Forelimb muscle (tissue), 1 donor: Measurements from ENCODE around the gene MYL3. TPM values are rescaled to one million over a fixed set of nuclear protein-coding genes. Genes with fewer than 3 reads are reported as not detected.
"Not testable (repeated sequence)": the region's sequence is repeated elsewhere in the genome, so short reads cannot be mapped to it uniquely, and the experiment has no call there.

Experiments
- DNase-seq: peaks from one replicate; pipeline ENCODE4 v3.0.0-alpha.2; 2013; ENCODE audit warnings: low read depth
- polyA plus RNA-seq: library from polyadenylated mRNA; unstranded; fragments of 120-200 nt; gene quantifications from one replicate; pipeline ENCODE4 v1.2.1, GENCODE V29; 2013; ENCODE audit not compliant: insufficient read length

Gene MYL3
- 312 TPM for polyA plus RNA-seq

DNA sequence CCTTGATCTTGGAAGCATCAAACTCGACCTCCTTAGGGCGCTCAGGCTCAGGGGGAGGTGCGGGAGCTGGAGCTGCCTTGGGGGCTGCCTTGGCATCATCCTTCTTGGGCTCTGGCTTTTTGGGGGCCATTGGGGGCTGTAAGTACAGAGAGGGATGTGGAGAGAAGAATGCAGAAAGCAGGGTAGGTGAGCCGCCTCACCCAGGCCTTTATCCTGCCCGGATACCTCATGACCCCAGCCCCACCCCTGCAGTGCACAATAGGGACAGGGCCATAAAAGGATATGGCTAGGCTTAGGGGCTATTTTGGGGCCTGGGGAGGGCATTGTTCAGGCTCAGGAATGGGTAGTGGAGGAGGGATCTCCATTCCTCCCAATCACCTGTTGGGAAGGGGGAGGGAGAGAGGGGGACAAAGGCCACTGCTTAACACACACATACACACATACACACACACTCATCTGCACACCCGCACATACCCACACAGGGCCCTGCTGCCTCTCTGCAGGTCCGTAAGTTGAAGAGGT, at the start of gene MYL3:
Gene MYL3 (minus strand): TSS at position 184 of the 522 bp plus-strand sequence. CDS start 54 bp downstream, at position 130.
- no peak for DNase-seq

DNA sequence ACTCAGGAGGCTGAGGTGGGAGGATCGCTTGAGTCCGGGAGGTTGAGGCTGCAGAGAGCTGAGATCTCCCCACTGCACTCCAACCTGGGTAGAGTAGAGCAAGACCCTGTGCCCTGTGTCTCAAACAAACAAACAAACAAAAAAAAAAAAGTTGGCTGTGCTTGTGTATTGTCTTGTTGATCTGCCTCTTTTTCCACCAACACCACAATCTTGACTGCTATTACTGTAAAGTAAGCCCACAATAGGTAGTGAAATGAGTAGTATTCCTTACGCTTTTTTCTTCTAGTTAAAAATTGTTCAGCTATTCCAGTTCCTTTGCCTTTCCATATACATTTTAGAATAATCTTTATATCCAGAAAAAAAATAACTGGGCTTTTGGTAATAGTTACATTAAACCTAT, 49.7 kb upstream of the MYL3 start:
- DNase-seq = no peak

DNA sequence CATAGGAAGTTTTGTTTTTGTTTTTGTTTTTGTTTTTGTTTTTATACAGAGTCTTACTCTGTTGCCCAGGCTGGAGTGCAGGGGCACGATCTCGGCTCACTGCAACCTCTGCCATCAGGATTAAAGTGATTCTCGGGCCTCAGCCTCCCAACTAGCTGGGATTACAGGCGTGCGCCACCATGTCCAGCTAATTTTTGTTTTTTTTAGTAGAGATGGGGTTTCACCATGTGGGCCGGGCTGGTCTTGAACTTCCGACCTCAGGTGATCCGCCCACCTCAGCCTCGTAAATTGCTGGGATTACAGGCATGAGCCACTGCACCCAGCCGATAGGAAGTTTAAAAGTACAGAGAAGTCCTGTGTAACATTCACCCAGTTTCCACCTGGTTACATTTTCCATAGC, 47.7 kb upstream of the MYL3 start:
- DNase-seq = not testable (repeated sequence)

DNA sequence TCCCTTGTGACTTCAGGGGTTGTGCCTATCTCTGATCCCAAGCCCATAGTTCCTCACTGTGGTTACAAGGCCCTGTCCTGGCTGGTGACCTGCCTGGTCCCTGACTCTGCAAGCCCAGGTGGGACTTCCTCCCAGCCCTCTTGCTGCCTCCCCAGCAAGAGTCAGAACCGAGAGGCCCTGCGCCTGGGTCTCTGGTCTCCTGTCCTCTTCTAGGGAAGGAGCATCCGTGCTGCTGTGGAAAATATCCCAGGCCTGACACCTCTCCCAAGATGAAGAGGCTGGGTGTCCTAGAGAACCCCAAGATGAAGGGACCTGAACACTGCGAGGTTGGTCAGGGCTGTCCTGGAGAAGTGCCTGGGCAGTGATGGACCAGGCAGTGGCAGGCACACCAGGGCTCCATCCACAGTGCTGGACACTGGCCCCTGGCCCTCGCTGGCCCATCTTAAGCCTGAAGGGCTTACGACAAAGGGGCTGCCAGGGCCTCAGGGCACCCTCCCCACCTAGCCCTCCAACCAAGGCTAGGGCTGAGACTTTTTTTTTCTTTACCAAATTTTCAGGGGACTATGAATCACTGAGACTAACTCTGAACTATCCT, 47.0 kb upstream of the MYL3 start:
- no peak for DNase-seq

DNA sequence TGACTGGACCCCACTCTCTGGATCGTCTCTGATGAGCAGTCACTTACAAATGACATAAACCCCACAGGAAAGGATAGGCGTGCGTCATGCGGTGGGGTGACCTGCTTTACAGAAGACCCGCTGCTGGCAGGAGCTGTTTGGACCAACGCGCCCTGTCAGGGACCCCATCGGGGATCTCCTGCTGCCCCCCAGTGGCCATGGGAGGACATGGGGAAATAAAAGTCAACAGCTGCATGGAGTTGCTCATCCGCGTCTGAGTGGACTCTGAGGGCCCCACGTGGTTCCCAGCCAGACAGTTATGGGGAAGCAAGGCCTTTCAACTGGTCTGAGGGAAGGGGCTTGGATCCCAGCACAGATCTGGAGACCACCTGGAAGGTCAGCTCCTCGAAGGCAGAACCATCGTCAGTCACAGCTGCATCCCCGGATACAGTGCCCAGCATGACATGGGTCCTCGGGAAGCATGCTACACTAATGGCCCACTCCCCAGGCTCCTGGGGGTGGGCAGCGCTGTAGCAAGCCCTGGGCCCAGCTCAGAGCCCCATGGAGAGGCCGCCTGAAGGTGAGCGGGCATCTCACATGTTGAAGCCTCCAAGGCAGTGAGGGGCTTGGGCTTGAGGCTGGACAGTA, 46.4 kb upstream of the MYL3 start:
- DNase-seq = no peak

DNA sequence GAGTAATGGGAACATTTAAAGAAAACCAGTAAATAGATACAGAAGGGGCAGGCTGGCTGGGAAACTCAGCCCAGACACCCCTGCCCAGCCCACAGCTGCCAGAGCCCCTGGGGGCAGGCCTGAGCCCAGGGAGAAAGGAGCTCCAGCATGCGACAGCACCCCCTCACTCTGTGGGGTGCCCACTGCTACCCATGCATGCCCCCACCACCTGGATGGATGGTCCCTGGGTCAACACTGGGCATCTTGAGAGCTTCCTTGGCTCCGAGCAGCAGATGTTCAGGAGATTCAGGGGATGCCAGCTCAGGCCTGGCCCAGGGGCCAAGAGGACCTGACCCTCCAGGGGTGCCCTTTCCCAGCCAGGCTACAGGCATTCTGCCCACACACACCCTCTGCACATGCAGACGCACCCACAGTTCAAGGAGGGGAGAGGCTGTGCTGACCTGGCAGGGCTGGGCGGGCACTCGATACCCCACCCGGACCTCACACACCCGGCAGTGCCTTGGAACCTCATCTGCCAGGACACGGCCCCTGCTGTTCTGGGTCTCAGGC, 45.8 kb upstream of the MYL3 start:
- DNase-seq = no peak

DNA sequence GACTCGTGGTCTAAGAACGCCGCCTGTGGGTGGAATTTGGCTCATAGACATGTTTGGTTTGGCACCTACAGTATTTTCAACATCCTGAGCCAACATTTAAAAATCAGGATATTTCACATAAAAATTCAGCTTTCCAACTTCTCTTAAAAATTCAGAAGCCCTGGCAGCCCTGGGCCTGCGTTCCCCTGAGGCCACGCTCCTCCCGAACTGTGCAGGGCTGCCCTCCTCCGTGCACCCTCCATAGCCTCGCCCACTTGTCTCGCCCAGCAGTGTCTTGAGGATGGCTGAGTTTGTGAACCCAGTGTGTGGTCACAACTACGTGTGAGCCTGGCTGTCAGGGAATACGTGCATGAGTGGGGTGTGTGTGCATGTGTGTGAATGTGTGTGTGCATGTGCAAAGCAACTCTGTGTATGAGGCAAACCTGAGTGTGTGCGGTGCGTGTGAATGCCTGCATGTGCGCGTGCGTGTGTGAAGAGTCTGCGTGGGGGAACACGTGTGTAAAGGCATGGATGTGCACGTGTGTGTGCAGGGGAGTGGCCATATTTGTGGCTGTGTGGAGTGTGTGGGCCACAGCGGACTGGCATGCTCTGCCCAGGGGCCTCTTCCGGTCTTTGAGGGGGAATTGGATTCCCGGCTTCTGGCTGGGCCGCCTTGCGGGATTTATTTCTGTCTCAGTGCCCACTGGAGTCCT, 45.2 kb upstream of the MYL3 start:
- DNase-seq = no peak

DNA sequence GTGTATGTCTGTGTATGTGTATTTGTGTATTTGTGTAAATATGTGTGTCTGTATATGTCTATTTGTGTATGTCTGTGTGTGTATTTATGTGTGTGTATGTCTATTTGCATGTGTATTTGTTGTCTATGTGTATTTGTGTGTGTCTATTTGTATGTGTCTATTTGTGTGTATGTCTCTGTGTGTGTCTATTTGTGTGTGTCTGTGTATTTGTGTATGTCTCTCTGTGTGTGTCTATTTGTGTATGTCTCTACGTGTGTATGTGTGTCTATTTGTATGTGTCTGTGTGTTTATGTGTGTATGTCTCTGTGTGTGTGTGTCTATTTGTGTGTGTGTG, 44.7 kb upstream of the MYL3 start:
- no peak for DNase-seq

DNA sequence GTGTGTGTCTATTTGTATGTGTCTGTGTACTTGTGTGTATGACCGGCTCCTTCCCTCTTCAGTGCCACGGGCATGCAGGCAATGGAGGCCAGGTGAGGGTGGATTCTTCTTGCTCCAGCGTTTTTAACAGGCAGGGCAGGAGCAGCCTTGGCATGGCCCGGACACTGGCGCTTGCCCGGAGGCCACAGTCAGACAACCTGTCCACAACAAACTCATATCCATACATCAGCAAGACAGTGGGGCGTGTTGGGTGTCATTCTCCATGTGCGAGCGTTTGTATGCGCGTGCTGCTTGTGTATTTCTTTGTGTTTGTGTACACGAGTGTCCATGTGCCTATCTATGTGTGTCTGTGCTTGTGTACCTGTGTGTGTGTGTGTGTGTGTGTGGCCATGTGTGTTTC, 44.0 kb upstream of the MYL3 start:
- no peak for DNase-seq

DNA sequence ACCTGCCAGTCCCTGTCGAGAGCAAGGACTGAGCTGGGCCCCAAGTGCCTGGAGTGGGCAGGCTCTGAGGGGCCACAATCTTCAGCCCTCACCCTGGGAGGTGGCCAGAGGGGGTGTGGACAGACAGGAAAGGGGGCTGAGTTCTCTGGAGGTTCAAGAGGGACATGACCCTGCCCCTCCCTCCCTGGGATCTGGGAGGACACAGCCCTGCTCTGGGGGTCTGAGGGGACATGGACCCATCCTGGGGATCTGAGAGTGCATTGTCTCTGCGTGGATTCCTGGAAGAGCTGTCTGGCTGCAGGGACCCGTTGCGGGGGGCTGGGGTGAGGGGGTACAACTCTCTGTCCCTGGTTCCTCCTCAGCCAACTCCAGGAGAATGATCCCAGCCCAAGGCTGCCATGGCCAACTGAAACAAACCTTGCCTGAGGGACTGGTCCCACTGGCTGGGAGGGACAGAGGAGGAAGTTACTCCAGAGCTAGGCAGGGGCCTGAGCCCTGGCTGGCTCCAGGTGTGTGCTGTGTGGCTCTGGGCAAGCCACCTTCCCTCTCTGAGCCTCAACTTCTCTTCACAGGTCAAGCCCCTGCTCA, 43.3 kb upstream of the MYL3 start:
- DNase-seq = no peak

DNA sequence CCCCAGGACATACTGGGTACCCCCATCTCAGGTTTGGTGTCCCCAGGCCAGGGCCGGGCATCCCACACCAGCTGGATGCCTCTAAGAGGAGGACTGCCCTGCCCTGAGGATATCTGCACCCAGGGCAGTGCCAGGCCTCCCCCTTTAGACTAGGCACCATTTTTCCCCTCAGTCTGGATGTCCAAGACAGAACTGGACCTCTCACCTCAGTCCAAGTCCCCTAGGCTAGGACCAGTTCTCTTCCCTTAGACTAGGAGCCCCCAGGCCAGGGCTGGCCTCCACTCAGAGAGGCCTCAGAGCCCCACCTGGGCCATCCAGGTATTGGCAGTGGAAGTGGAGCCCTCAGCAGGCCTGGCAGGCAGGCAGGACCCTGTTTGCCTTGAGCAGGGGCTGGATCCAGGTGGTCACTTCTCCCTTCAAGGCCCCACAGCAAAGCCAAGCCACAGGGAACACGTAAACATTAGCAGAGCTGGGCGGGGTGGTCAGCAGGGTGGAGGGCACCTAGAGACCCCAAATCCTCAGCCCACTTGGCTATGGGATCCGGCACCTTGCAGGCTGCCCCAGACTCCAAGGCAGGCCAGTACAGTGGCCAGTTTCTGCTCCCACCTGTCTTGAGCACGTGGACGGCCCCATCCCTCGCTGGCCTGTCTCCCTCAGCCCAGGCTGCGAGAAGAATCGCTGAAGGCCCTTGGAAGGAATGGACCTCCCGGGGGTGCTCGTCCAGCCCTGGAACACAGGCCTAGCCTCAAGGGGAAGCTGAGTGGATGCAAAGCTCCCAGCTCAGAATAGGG, 42.6 kb upstream of the MYL3 start:
- no peak for DNase-seq

DNA sequence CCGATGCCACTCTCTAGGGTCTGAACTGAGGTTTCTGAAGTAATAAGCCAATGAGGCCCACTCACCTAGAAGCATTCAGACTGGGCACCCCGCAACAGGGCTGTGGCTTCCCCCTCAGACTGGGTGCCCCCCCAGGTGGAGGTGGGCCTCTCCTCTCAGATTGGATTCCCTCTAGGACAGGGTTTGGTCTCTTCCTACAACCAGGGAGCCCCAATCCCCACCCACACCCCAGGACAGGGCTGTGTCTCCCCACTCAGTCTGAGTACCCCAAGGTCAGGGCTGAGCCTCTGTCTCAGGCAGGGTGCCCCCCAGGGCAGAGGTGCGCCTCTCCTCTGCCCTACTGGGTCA, 41.9 kb upstream of the MYL3 start:
- no peak for DNase-seq

DNA sequence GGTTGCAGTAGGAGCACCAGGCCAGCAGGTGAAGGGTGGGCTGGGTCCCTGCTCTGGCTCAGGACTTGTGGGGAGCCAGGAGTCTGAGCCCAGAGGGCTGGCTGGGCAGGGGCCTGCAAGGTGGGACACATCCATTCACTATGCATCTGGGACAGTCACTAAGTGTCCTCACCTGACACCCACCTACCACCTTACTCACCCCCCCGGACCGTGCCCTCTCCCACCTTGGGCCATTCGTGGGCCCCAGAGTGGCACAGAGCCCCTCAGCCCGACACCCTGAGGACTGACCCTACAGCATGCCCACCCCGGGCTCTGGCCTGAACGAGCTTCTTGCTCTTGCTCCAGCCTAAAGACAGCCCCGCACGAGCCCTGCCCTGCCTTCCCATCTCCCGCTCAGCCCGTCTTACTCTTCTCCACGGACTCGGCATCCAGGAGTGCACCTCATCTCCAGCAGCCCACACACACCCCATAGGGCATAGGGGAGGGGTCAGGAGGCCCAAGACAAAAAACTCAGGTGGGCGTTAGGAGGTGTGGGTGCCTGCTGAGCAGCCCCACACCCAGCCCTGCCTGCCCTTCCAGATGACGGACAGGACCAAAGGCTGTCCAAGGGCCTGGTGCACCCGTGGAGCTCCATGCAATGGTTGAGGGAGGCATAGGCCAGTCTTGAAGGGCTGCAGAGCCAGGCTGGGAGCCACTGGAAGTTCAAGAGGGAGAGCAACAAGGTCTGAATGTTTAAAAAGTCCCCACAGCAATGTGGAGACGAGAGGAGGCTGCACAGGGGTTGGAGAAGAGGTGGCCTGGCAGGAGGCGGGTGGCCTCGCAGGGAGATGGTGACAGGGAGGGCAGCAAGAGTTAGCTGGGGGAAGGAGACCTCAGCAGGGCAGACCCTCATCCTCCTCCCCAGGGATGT, 41.3 kb upstream of the MYL3 start:
- DNase-seq = no peak

DNA sequence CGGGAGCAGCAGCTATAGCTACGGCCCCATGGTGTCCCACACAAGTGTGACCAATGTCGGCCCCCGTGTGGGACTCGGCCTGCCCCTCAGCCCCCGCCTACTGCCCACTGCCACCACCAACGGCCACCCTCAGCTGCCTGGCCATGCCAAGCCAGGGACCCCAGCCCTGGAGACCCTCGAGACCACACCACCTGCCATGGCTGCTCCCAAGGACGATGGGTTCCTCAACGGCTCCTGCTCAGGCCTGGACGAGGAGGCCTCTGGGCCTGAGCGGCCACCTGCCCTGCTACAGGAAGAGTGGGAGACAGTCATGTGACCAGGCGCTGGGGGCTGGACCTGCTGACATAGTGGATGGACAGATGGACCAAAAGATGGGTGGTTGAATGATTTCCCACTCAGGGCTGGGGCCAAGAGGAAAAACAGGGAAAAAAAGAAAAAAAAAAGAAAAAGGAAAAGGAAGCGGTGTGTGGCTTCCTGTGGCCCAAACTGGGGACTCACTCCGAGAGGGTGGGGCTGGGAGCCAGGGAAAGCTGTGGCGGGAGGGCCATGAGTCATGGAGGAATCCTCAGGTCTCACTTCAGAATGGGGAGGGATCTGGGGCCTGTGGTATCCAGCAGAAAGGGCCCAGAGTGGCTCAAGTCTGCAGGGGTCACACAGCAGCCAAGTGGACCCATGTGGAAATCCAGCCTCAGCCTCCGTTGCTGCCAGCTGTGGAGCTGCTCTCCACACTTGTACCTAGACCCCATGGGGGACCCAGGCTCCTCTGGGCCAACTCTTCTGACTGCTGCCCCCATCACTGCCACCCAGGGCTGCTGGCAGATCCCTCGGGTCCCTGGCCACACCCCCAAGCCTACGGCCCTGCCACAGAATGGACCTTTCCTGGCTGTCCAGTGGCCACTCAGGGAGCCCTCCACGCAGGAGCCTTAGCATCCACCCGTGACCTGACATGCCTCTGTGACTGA, 40.4 kb upstream of the MYL3 start:
- no peak for DNase-seq

DNA sequence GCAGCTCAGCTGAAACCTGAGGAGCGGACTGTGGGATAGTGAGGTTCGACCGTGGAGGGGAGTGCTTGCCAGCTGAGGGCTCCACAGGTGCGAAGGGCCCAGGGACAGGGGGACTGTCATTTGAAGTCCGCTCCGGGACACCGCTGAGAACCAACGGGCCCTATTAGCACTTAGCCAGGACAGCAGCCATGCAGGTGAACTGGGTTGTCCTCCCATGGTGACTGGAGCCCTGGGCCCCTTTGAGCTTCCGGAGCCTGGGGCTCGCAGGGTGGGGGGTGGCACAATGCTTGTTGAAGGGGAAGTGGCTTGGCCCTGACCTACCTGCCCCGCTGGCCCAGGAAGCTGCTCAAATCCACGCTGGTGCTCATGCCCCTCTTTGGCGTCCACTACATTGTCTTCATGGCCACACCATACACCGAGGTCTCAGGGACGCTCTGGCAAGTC, 39.0 kb upstream of the MYL3 start:
- DNase-seq = no peak

DNA sequence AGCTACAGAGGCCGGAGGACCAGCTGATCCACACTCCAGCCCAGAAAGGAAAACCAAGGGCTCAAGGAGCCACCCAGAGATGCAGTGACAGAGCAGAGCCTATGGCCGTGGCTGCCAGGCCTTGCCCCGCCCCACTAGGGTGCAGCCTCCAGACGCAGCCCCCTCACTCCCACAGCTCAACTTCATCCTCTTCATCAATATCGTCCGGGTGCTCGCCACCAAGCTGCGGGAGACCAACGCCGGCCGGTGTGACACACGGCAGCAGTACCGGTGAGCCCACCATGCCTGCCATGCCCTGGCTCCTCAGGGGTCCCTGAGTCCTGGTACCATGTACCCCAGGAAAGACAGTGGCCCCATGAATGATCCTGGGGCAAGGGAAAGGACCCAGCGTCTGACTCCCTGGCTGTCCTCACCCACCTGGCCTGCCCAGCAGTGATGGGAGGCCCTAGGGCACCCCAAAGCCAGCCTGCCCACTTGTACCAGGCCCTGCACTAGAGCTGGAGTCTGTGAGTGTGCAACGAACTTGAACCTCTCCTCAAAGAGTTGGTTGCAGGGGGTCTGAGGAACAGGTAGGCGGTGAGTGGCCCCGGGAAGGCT, 38.4 kb upstream of the MYL3 start:
- DNase-seq = no peak

DNA sequence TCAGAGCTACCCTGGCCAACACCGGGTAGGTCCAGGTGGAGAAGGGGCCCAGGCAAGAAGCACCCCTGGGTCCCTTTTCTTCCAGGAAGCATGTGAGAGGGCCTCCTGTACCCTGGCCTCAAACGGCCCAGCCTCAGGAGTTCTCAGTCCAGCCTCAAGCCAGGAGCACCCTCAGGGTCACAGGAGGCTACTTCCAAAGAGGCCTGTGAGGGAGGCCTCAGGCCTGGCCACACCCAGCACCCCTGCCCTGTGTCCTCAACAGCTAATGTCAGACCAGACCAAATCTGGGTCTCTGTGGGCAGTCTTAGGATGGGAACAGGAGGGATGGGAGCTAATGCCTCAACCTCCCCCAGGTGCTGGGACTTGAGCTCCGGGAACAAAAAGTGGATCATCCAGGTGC, 37.8 kb upstream of the MYL3 start:
- no peak for DNase-seq

DNA sequence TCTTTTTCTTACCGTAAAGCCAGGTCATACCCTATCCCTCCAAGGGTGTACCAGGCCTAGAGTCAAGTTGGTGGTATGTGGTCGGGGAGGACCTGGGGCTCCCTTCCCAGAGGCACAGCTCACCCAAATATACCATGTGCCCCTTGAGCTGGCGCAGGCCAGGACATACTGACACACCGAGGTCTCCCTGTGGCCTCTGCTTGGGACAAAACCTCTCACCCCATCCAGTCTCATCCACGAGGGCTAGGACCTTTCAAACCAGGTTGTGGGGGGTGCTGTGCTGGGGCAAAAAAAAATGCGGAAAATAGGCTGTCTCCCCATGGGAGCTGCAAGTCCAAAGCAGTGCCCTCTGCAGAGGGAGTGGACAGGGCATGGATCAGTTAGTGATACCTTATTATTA, 37.1 kb upstream of the MYL3 start:
- DNase-seq = no peak

DNA sequence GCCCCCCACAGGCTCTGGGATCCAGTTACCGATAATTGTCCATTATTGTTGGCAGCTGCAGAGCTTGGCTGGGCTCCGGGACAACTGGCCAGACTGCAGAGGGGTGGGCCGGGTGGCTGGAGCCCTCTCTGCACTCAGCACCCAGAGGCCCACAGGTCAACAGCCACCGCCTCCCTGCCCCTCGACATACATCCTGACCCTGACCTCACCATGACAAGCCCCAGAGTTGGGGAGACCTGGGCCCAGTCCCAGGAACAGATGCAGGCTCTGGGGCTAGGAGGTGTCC, 36.7 kb upstream of the MYL3 start:
- DNase-seq = no peak
